Neural progenitor cell (in vitro differentiated cells): ENCODE data around the gene CAST. TPM values are rescaled to one million over a fixed set of nuclear protein-coding genes. Genes with fewer than 3 reads are reported as not detected.

ENCODE experiments used
- DNase-seq: peaks from one replicate; pipeline ENCODE4 v3.0.0-alpha.2; 2016; ENCODE audit warnings: low spot score
- H2AFZ ChIP-seq: fragments of 200-600 bp; sonication (generic); replicated peaks from 2 replicates; pipeline ENCODE4 v1.6.1; 2016; ENCODE audit warnings: antibody characterized with exemption
- H3F3A ChIP-seq: fragments of 200-600 bp; sonication (generic); 2 replicates; pipeline ENCODE4 v1.6.1; 2016; ENCODE audit warnings: antibody characterized with exemption, low read depth
- H3K27ac ChIP-seq: fragments of 200-600 bp; sonication (generic); 2 replicates; pipeline ENCODE4 v1.5.1; 2016; ENCODE audit warnings: mild to moderate bottlenecking
- H3K27me3 ChIP-seq: fragments of 200-600 bp; sonication (generic); 2 replicates; pipeline ENCODE4 v1.6.1; 2016; ENCODE audit warnings: mild to moderate bottlenecking, moderate library complexity
- H3K36me3 ChIP-seq: fragments of 200-600 bp; sonication (generic); 2 replicates; pipeline ENCODE4 v1.5.1; 2016
- H3K4me1 ChIP-seq: fragments of 200-600 bp; sonication (generic); 2 replicates; pipeline ENCODE4 v1.6.1; 2016; ENCODE audit warnings: mixed run types
- H3K4me2 ChIP-seq: fragments of 200-600 bp; sonication (generic); 2 replicates; pipeline ENCODE4 v1.6.1; 2016
- H3K4me3 ChIP-seq: fragments of 200-600 bp; sonication (generic); 2 replicates; pipeline ENCODE4 v1.5.1; 2016
- H3K79me2 ChIP-seq: fragments of 200-600 bp; sonication (generic); 2 replicates; pipeline ENCODE4 v1.6.1; 2016; ENCODE audit warnings: low read depth
- H3K9ac ChIP-seq: fragments of 200-600 bp; sonication (generic); 2 replicates; pipeline ENCODE4 v1.6.1; 2016
- H3K9me3 ChIP-seq: fragments of 200-600 bp; sonication (generic); 2 replicates; pipeline ENCODE4 v1.5.1; 2016; ENCODE audit warnings: low read depth
- H4K20me1 ChIP-seq: fragments of 200-600 bp; sonication (generic); 2 replicates; pipeline ENCODE4 v1.6.1; 2016; ENCODE audit warnings: low read depth
- H3K27ac Mint-ChIP-seq: 3 replicates; pipeline ENCODE4 v1.8.0; 2021; ENCODE audit warnings: mixed read lengths
- H3K27me3 Mint-ChIP-seq: 2 replicates; pipeline ENCODE4 v1.8.0; 2022; ENCODE audit warnings: low read depth, mild to moderate bottlenecking, inconsistent platforms, moderate library complexity, mixed read lengths; ENCODE audit not compliant: insufficient read depth
- H3K36me3 Mint-ChIP-seq: 3 replicates; pipeline ENCODE4 v1.8.0; 2021; ENCODE audit warnings: mixed read lengths
- H3K4me1 Mint-ChIP-seq: 3 replicates; pipeline ENCODE4 v1.8.0; 2021; ENCODE audit warnings: mixed read lengths
- H3K4me3 Mint-ChIP-seq: 3 replicates; pipeline ENCODE4 v1.8.0; 2021; ENCODE audit warnings: mild to moderate bottlenecking, moderate library complexity, mixed read lengths
- H3K9me3 Mint-ChIP-seq: 3 replicates; pipeline ENCODE4 v1.8.0; 2020; ENCODE audit warnings: mixed read lengths
- CTCF ChIP-seq: fragments of 200-600 bp; sonication (generic); IDR thresholded peaks from 2 replicates; pipeline ENCODE4 v1.5.1; 2017; ENCODE audit warnings: antibody characterized with exemption, mild to moderate bottlenecking
- EZH2 ChIP-seq: fragments of 200-600 bp; sonication (generic); IDR thresholded peaks from 2 replicates; pipeline ENCODE4 v1.6.1; 2017; ENCODE audit warnings: antibody characterized with exemption, mild to moderate bottlenecking, moderate library complexity
- EZH2phosphoT487 ChIP-seq: fragments of 200-600 bp; sonication (generic); IDR thresholded peaks from 2 replicates; pipeline ENCODE4 v1.6.1; 2017; ENCODE audit warnings: antibody characterized with exemption
- total RNA-seq: library from RNA; depleted of rRNA; stranded (reverse); fragments of >200 nt; gene quantifications from 2 replicates; pipeline ENCODE4 v1.2.3, GENCODE V29; 2015; ENCODE audit warnings: low replicate concordance

CAST gene
- total RNA-seq, 1 donor from 2014 or later, result 64.6 TPM

GRCh38 chr5:96721351-96721977 lies 59.3 kb downstream of the CAST start:
- no peak overlapping the region for H2AFZ ChIP-seq
- no peaks in the 10 kb centered on the region for H3F3A ChIP-seq
- Mint-ChIP-seq H3K27me3 (no peaks in the 10 kb centered on the region), H3K9me3 (no peaks in the 10 kb centered on the region), H3K4me1 (peaks cover 7% of the 10 kb centered on the region), H3K36me3 (peaks cover 2% of the 10 kb centered on the region), H3K4me3 (no peak overlapping the region), H3K27ac (no peak overlapping the region)
- no peaks in the 10 kb centered on the region for H3K79me2 ChIP-seq
- no peaks in the 10 kb centered on the region for H3K36me3 ChIP-seq
- no peaks in the 10 kb centered on the region for H3K27me3 ChIP-seq
- no peak for TF ChIP-seq EZH2phosphoT487
- TF ChIP-seq CTCF, result no peak
- TF ChIP-seq EZH2, result no peak
- H3K9ac ChIP-seq, result no peak overlapping the region
- no peak overlapping the region for H3K4me3 ChIP-seq
- H3K4me2 ChIP-seq, result no peak overlapping the region
- no peaks in the 10 kb centered on the region for H4K20me1 ChIP-seq
- no peak overlapping the region for H3K27ac ChIP-seq
- H3K9me3 ChIP-seq, result no peaks in the 10 kb centered on the region
- DNase-seq, result no peak
- no peaks in the 10 kb centered on the region for H3K4me1 ChIP-seq

GRCh38 chr5:96725257-96725656 lies 63.1 kb downstream of the CAST start:
- Mint-ChIP-seq H3K4me3 (no peak overlapping the region), H3K36me3 (peaks cover 2% of the 10 kb centered on the region), H3K27me3 (no peaks in the 10 kb centered on the region), H3K27ac (no peak overlapping the region), H3K4me1 (peaks cover 3% of the 10 kb centered on the region), H3K9me3 (no peaks in the 10 kb centered on the region)
- Histone ChIP-seq H2AFZ (no peak overlapping the region), H3K79me2 (no peaks in the 10 kb centered on the region), H3K36me3 (no peaks in the 10 kb centered on the region), H3K9ac (no peak overlapping the region), H3K27me3 (no peaks in the 10 kb centered on the region), H3K4me3 (no peak overlapping the region), H4K20me1 (no peaks in the 10 kb centered on the region), H3F3A (no peaks in the 10 kb centered on the region), H3K9me3 (no peaks in the 10 kb centered on the region), H3K4me2 (no peak overlapping the region), H3K27ac (no peak overlapping the region), H3K4me1 (no peaks in the 10 kb centered on the region)
- TF ChIP-seq EZH2, result no peak
- no peak for TF ChIP-seq CTCF
- no peak for TF ChIP-seq EZH2phosphoT487
- DNase-seq, result no peak

- Histone ChIP-seq H3K9me3 (no peaks in the 10 kb centered on the region), H3K27me3 (no peaks in the 10 kb centered on the region), H3K4me3 (no peak overlapping the region), H2AFZ (no peak overlapping the region), H3K79me2 (no peaks in the 10 kb centered on the region), H3K4me1 (no peaks in the 10 kb centered on the region), H3K4me2 (no peak overlapping the region), H4K20me1 (no peaks in the 10 kb centered on the region), H3K36me3 (no peaks in the 10 kb centered on the region), H3F3A (no peaks in the 10 kb centered on the region), H3K27ac (no peak overlapping the region), H3K9ac (no peak overlapping the region)
- DNase-seq, result no peak
- Mint-ChIP-seq H3K4me3 (no peak overlapping the region), H3K4me1 (no peaks in the 10 kb centered on the region), H3K36me3 (peaks cover 6% of the 10 kb centered on the region), H3K27me3 (no peaks in the 10 kb centered on the region), H3K27ac (no peak overlapping the region), H3K9me3 (no peaks in the 10 kb centered on the region)
- TF ChIP-seq EZH2 (no peak), CTCF (no peak)
Measured at GRCh38 chr5:96726802-96727201, 64.6 kb downstream of the CAST start.
